SK-N-SH (cell line): ENCODE results near the gene ECHDC1. TPM values are rescaled to one million over a fixed set of nuclear protein-coding genes. Genes with fewer than 3 reads are reported as not detected.

Experiments used
- CTCF ChIA-PET: fragments of 300-600, 350-600 bp; formaldehyde crosslinking; extraction: SDS; loops from one replicate; lab custom pipeline; 2021; lab: Yijun Ruan, JAX
- POLR2A ChIA-PET: fragments of 350-600 bp; sonication (Branson Sonifier 250); formaldehyde crosslinking; extraction: SDS; loops from one replicate; lab custom pipeline; 2020; ENCODE audit warnings: antibody characterized with exemption, inconsistent platforms; lab: Yijun Ruan, JAX
- DNase-seq: peaks from one replicate; pipeline ENCODE4 v3.0.0; 2012
- H2AFZ ChIP-seq: fragments of 200-600 bp; sonication (generic); 2 replicates; pipeline ENCODE4 v1.8.1; 2016; ENCODE audit warnings: antibody characterized with exemption, mild to moderate bottlenecking, low read depth
- H3F3A ChIP-seq: fragments of 200-600 bp; sonication (generic); replicated peaks from 2 replicates; pipeline ENCODE3; 2016; ENCODE audit warnings: antibody characterized with exemption, mild to moderate bottlenecking; ENCODE audit not compliant: insufficient read depth
- H3K27ac ChIP-seq, 2 experiments: fragments of 200-500 bp in 1 of 2; fragments of 200-600 bp in 1 of 2; sonication (Bioruptor generic) in 1 of 2; sonication (generic), shearing (Covaris generic) in 1 of 2; 2 replicates each; pipeline versions ENCODE4 v1.5.1 to v1.6.1; 2014 to 2016; ENCODE audit warnings: low read depth in 2 of 2, inconsistent platforms in 1 of 2, low read length in 1 of 2, mild to moderate bottlenecking in 1 of 2, mixed read lengths in 1 of 2
- H3K27me3 ChIP-seq: fragments of 200-600 bp; sonication (generic), shearing (Covaris generic); 2 replicates; pipeline ENCODE4 v1.6.1; 2016; ENCODE audit warnings: mixed run types; ENCODE audit not compliant: insufficient read depth
- H3K36me3 ChIP-seq, 2 experiments: fragments of 200-500 bp in 1 of 2; fragments of 200-600 bp in 1 of 2; sonication (Bioruptor generic) in 1 of 2; sonication (generic) in 1 of 2; replicated peaks in 1 of 2; 2 replicates each; pipeline versions ENCODE3 to v1.5.1; 2014 to 2016; ENCODE audit warnings: low read length in 1 of 2, mild to moderate bottlenecking in 1 of 2; ENCODE audit not compliant: insufficient read depth in 2 of 2, control insufficient read depth in 1 of 2
- H3K4me1 ChIP-seq, 2 experiments: fragments of 200-500 bp in 1 of 2; fragments of 200-600 bp in 1 of 2; sonication (Bioruptor generic) in 1 of 2; sonication (generic), shearing (Covaris generic) in 1 of 2; 2 replicates each; pipeline versions ENCODE4 v1.5.1 to v1.6.1; 2014 to 2016; ENCODE audit warnings: low read depth in 1 of 2, low read length in 1 of 2, mixed run types in 1 of 2; ENCODE audit not compliant: insufficient read depth in 2 of 2, control insufficient read depth in 1 of 2
- H3K4me2 ChIP-seq: fragments of 200-600 bp; sonication (generic), shearing (Covaris generic); 2 replicates; pipeline ENCODE4 v1.6.1; 2017; ENCODE audit warnings: mixed run types
- H3K4me3 ChIP-seq, 2 experiments: fragments of 200-500 bp in 1 of 2; fragments of 200-600 bp in 1 of 2; sonication (Bioruptor generic) in 1 of 2; sonication (generic), shearing (Covaris generic) in 1 of 2; 2 replicates each; pipeline versions ENCODE4 v1.5.1 to v1.8.1; 2014 to 2016; ENCODE audit warnings: low read depth in 2 of 2, inconsistent platforms in 1 of 2, low read length in 1 of 2, mild to moderate bottlenecking in 1 of 2, mixed read lengths in 1 of 2, moderate library complexity in 1 of 2
- H3K79me2 ChIP-seq: fragments of 200-600 bp; sonication (generic); 2 replicates; pipeline ENCODE4 v1.8.1; 2017; ENCODE audit warnings: mild to moderate bottlenecking; ENCODE audit not compliant: insufficient read depth
- H3K9ac ChIP-seq: fragments of 200-600 bp; sonication (generic); 2 replicates; pipeline ENCODE4 v1.6.1; 2017; ENCODE audit warnings: mixed run types
- H3K9me2 ChIP-seq: fragments of 200-600 bp; sonication (generic); 2 replicates; pipeline ENCODE4 v1.6.1; 2017; ENCODE audit warnings: mixed run types
- H3K9me3 ChIP-seq: fragments of 200-600 bp; sonication (generic); 2 replicates; pipeline ENCODE4 v1.6.1; 2017; ENCODE audit warnings: mixed run types, mild to moderate bottlenecking, moderate library complexity
- H4K20me1 ChIP-seq: fragments of 200-600 bp; sonication (generic); 2 replicates; pipeline ENCODE4 v1.6.1; 2017; ENCODE audit warnings: mild to moderate bottlenecking, mixed run types; ENCODE audit not compliant: insufficient read depth
- EP300 ChIP-seq, 2 experiments: IDR thresholded peaks; 2 replicates each; pipeline versions ENCODE4 v1.4.0 to v1.6.1; 2012; ENCODE audit warnings: borderline replicate concordance in 1 of 2, low read depth in 1 of 2, low read length in 1 of 2
- EZH2phosphoT487 ChIP-seq: fragments of 200-600 bp; sonication (generic); IDR thresholded peaks from 2 replicates; pipeline ENCODE4 v1.6.1; 2017; ENCODE audit warnings: low read depth, mixed run types, mild to moderate bottlenecking, antibody characterized with exemption, moderate library complexity, borderline replicate concordance
- GABPA ChIP-seq: IDR thresholded peaks from 2 replicates; pipeline ENCODE4 v1.4.0; 2012; ENCODE audit warnings: low read depth, mild to moderate bottlenecking
- JUND ChIP-seq: IDR thresholded peaks from 2 replicates; pipeline ENCODE4 v1.4.0; 2012
- MEF2A ChIP-seq: IDR thresholded peaks from 2 replicates; pipeline ENCODE4 v1.4.0; 2012; ENCODE audit warnings: low read depth, borderline replicate concordance
- MXI1 ChIP-seq: IDR thresholded peaks from 2 replicates; pipeline ENCODE4 v1.6.1; 2012; ENCODE audit warnings: mild to moderate bottlenecking, low read depth, low read length, improper control_type of control experiment
- NFIC ChIP-seq: IDR thresholded peaks from 2 replicates; pipeline ENCODE4 v1.4.0; 2012; ENCODE audit warnings: borderline replicate concordance
- POLR2AphosphoS5 ChIP-seq: IDR thresholded peaks from 2 replicates; pipeline ENCODE4 v1.6.1; 2012; ENCODE audit warnings: low read depth, low read length
- RAD21 ChIP-seq: IDR thresholded peaks from 2 replicates; pipeline ENCODE4 v1.6.1; 2012; ENCODE audit warnings: mild to moderate bottlenecking, low read length
- RFX5 ChIP-seq: IDR thresholded peaks from 2 replicates; pipeline ENCODE4 v1.6.1; 2012; ENCODE audit warnings: mild to moderate bottlenecking, improper control_type of control experiment, low read length
- SMC3 ChIP-seq: IDR thresholded peaks from 2 replicates; pipeline ENCODE4 v1.6.1; 2012; ENCODE audit warnings: low read depth, low read length, improper control_type of control experiment
- TAF1 ChIP-seq: IDR thresholded peaks from 2 replicates; pipeline ENCODE4 v1.6.1; 2012; ENCODE audit warnings: low read depth, mild to moderate bottlenecking, low read length, moderate library complexity, borderline replicate concordance
- TCF12 ChIP-seq: IDR thresholded peaks from 2 replicates; pipeline ENCODE4 v1.4.0; 2012
- TEAD4 ChIP-seq: IDR thresholded peaks from 2 replicates; pipeline ENCODE4 v1.4.0; 2012; ENCODE audit warnings: mild to moderate bottlenecking, borderline replicate concordance; ENCODE audit not compliant: insufficient read depth
- USF1 ChIP-seq: IDR thresholded peaks from 2 replicates; pipeline ENCODE4 v1.4.0; 2012; ENCODE audit warnings: low read depth, borderline replicate concordance
- WGBS: methylation state at CpG from one replicate; pipeline ENCODE4 v1.1.6; 2017; ENCODE audit warnings: low lambda C conversion rate; 5-methylcytosine and 5-hydroxymethylcytosine counted together
- polyA plus RNA-seq, 3 experiments: library from polyadenylated mRNA; depleted of rRNA; stranded (reverse); fragments of >200 nt; gene quantifications; 2 replicates each; pipeline ENCODE4 v1.2.3, GENCODE V29; 2012
- TF ChIP-seq, protein P1 (sequence below): IDR thresholded peaks from 2 replicates; pipeline ENCODE4 v1.6.1; 2012; ENCODE audit warnings: mild to moderate bottlenecking, low read depth, low read length, moderate library complexity
- TF ChIP-seq, protein P2 (sequence below): fragments of 200-600 bp; sonication (generic); IDR thresholded peaks from 2 replicates; pipeline ENCODE4 v1.6.1; 2017; ENCODE audit warnings: antibody characterized with exemption, mild to moderate bottlenecking, moderate library complexity
- TF ChIP-seq, protein P3 (sequence below): fragments of 150-350 bp; IDR thresholded peaks from 2 replicates; pipeline ENCODE4 v1.6.1; 2017; ENCODE audit warnings: antibody characterized with exemption, low read length, low read depth, borderline replicate concordance
- TF ChIP-seq, protein P4 (sequence below): IDR thresholded peaks from 2 replicates; pipeline ENCODE4 v1.4.0; 2012; ENCODE audit warnings: low read depth

ECHDC1 gene
- polyA plus RNA-seq, 1 of the 3 experiments (the other 2 are of a cell fraction) = 23.3 TPM

GRCh38 chr6:127381384-127381783 lies 38.0 kb upstream of the ECHDC1 start:
- ChIA-PET CTCF (no interaction called here), POLR2A (no interaction called here)
- H3K4me3 ChIP-seq = no peak overlapping the region
- no peak overlapping the region for H3K9ac ChIP-seq
- TF ChIP-seq NFIC (no peak), MXI1 (no peak), MEF2A (no peak), RFX5 (no peak), EP300 (IDR thresholded peaks at IDR 0.05; ENCODE audit: borderline replicate concordance in 1 of 2, low read depth in 1 of 2, low read length in 1 of 2) (no peak), GABPA (no peak), JUND (no peak), EZH2phosphoT487 (no peak), TAF1 (no peak), POLR2AphosphoS5 (no peak), USF1 (no peak), TEAD4 (no peak), TCF12 (no peak), SMC3 (no peak), RAD21 (no peak)
- TF ChIP-seq, protein P1, sequence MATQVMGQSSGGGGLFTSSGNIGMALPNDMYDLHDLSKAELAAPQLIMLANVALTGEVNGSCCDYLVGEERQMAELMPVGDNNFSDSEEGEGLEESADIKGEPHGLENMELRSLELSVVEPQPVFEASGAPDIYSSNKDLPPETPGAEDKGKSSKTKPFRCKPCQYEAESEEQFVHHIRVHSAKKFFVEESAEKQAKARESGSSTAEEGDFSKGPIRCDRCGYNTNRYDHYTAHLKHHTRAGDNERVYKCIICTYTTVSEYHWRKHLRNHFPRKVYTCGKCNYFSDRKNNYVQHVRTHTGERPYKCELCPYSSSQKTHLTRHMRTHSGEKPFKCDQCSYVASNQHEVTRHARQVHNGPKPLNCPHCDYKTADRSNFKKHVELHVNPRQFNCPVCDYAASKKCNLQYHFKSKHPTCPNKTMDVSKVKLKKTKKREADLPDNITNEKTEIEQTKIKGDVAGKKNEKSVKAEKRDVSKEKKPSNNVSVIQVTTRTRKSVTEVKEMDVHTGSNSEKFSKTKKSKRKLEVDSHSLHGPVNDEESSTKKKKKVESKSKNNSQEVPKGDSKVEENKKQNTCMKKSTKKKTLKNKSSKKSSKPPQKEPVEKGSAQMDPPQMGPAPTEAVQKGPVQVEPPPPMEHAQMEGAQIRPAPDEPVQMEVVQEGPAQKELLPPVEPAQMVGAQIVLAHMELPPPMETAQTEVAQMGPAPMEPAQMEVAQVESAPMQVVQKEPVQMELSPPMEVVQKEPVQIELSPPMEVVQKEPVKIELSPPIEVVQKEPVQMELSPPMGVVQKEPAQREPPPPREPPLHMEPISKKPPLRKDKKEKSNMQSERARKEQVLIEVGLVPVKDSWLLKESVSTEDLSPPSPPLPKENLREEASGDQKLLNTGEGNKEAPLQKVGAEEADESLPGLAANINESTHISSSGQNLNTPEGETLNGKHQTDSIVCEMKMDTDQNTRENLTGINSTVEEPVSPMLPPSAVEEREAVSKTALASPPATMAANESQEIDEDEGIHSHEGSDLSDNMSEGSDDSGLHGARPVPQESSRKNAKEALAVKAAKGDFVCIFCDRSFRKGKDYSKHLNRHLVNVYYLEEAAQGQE = no peak
- TF ChIP-seq, protein P2, sequence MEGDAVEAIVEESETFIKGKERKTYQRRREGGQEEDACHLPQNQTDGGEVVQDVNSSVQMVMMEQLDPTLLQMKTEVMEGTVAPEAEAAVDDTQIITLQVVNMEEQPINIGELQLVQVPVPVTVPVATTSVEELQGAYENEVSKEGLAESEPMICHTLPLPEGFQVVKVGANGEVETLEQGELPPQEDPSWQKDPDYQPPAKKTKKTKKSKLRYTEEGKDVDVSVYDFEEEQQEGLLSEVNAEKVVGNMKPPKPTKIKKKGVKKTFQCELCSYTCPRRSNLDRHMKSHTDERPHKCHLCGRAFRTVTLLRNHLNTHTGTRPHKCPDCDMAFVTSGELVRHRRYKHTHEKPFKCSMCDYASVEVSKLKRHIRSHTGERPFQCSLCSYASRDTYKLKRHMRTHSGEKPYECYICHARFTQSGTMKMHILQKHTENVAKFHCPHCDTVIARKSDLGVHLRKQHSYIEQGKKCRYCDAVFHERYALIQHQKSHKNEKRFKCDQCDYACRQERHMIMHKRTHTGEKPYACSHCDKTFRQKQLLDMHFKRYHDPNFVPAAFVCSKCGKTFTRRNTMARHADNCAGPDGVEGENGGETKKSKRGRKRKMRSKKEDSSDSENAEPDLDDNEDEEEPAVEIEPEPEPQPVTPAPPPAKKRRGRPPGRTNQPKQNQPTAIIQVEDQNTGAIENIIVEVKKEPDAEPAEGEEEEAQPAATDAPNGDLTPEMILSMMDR = no peak
- TF ChIP-seq, protein P3, sequence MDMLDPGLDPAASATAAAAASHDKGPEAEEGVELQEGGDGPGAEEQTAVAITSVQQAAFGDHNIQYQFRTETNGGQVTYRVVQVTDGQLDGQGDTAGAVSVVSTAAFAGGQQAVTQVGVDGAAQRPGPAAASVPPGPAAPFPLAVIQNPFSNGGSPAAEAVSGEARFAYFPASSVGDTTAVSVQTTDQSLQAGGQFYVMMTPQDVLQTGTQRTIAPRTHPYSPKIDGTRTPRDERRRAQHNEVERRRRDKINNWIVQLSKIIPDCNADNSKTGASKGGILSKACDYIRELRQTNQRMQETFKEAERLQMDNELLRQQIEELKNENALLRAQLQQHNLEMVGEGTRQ = no peak
- TF ChIP-seq, protein P4, sequence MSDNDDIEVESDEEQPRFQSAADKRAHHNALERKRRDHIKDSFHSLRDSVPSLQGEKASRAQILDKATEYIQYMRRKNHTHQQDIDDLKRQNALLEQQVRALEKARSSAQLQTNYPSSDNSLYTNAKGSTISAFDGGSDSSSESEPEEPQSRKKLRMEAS = no peak
- no peaks in the 10 kb centered on the region for H3K79me2 ChIP-seq
- H3K9me3 ChIP-seq = no peaks in the 10 kb centered on the region
- H3K27me3 ChIP-seq = no peaks in the 10 kb centered on the region
- no peak overlapping the region for H2AFZ ChIP-seq
- no peak overlapping the region for H3K27ac ChIP-seq
- no peaks in the 10 kb centered on the region; a peak in 1 of 4 replicates for H3K4me1 ChIP-seq
- no peak for DNase-seq
- no peaks in the 10 kb centered on the region for H4K20me1 ChIP-seq
- no peaks in the 10 kb centered on the region for H3K9me2 ChIP-seq
- no peak overlapping the region for H3K4me2 ChIP-seq
- 86% methylated on average over 3 of the region's 3 CpGs for WGBS
- no peaks in the 10 kb centered on the region for H3K36me3 ChIP-seq
- H3F3A ChIP-seq = no peaks in the 10 kb centered on the region
